Duodenal mucosa (tissue), 2 donors: Measurements from ENCODE around the gene CWC25.
A peak's percentile ranks its signal among the peaks of the same experiment; 100 is the strongest.

Experiments used
- H3K27ac ChIP-seq: one replicate; pipeline ENCODE4 v1.7.0; 2013; ENCODE audit warnings: low read depth, low read length
- H3K27me3 ChIP-seq, 2 donors: one replicate each; pipeline ENCODE4 v1.7.0; 2013; ENCODE audit warnings: low read length in 2 of 2, control low read depth in 1 of 2; ENCODE audit not compliant: insufficient read depth in 2 of 2, control insufficient read depth in 1 of 2
- H3K36me3 ChIP-seq, 2 donors: one replicate each; pipeline ENCODE4 v1.7.0; 2013; ENCODE audit warnings: low read length in 2 of 2, control low read depth in 1 of 2; ENCODE audit not compliant: insufficient read depth in 2 of 2, control insufficient read depth in 1 of 2
- H3K4me1 ChIP-seq, 2 donors: one replicate each; pipeline ENCODE4 v1.7.0; 2013; ENCODE audit warnings: low read length in 2 of 2, control low read depth in 1 of 2; ENCODE audit not compliant: insufficient read depth in 2 of 2, control insufficient read depth in 1 of 2
- H3K4me3 ChIP-seq, 2 donors: one replicate each; pipeline ENCODE4 v1.7.0; 2013; ENCODE audit warnings: low read length in 2 of 2, low read depth in 1 of 2
- H3K9ac ChIP-seq, 2 donors: one replicate each; pipeline ENCODE4 v1.7.0; 2013; ENCODE audit warnings: low read length in 2 of 2, low read depth in 1 of 2
- H3K9me3 ChIP-seq, 2 donors: one replicate each; pipeline ENCODE4 v1.7.0; 2013; ENCODE audit warnings: low read length in 2 of 2, control low read depth in 1 of 2; ENCODE audit not compliant: control insufficient read depth in 1 of 2

CWC25 gene

GRCh38 chr17:38753071-38753506 is 72.0 kb downstream of the CWC25 start:
- Histone ChIP-seq H3K9ac (peak overlapping the region; percentile 85 to 96), H3K36me3 (peaks cover 9 to 25% of the 10 kb centered on the region in 2 donors), H3K27me3 (peaks cover 0 to 4% of the 10 kb centered on the region in 2 donors), H3K4me1 (peaks cover 34 to 50% of the 10 kb centered on the region in 2 donors), H3K9me3 (no peaks in the 10 kb centered on the region), H3K4me3 (peak overlapping the region; percentile 83 to 99), H3K27ac (peak overlapping the region; percentile 35)

- Histone ChIP-seq H3K27me3 (peaks cover 0 to 4% of the 10 kb centered on the region in 2 donors), H3K4me3 (peak within 1 kb of the TSS; percentile 83 to 99), H3K9ac (peak within 1 kb of the TSS; percentile 85 to 96), H3K36me3 (peaks cover 9 to 21% of the 10 kb centered on the region in 2 donors), H3K4me1 (peaks cover 38 to 50% of the 10 kb centered on the region in 2 donors), H3K9me3 (no peaks in the 10 kb centered on the region), H3K27ac (peak within 1 kb of the TSS; percentile 79)
Measured at GRCh38 chr17:38752308-38753070, 72.6 kb downstream of the CWC25 start, which contains the start of gene PSMB3. PSMB3 (plus strand) TSS chr17:38752741; CDS start chr17:38752827, 86 bp downstream.

- Histone ChIP-seq H3K9ac (peak overlapping the region; percentile 65 to 75), H3K4me1 (peaks cover 41 to 53% of the 10 kb centered on the region in 2 donors), H3K27ac (peak overlapping the region; percentile 79), H3K27me3 (peaks cover 0 to 6% of the 10 kb centered on the region in 2 donors), H3K36me3 (peaks cover 9 to 21% of the 10 kb centered on the region in 2 donors), H3K9me3 (no peaks in the 10 kb centered on the region), H3K4me3 (peak overlapping the region; percentile 83 to 99)
Measured at GRCh38 chr17:38751808-38752307, 73.3 kb downstream of the CWC25 start.

DNA sequence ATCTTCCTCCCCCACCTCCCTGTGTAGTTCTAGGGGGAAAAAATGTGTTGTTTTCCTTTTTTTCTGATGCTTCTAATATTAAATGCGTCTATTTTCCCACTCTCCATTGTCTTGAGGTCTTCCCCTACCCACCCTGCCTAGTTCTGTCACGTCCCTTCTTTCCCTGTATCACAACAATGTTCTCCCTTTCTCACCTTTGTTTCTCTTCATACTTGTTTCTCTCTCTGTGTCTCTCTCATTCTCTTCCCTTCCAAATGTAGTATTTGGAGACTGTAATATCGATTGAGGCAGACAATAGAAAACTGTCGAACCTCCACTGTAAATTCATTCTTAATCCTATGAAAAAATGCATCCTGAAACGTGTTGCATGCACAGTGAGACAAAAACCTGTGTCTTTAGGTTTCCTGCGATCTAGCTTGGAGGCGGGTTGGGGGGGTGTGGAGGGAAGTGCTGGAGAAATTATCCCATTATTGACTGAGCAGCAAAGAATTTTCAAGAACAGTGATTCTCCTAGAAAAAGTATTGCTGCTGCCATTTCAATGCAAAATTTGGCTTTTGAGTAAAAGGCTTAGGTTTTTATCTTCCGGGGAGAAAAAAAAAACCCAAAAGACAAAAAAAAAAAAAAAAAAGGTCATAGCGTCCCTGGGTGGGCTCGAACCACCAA is 73.8 kb downstream of the CWC25 start:
- peak overlapping the region; percentile 83 to 99 for H3K4me3 ChIP-seq
- peaks cover 7 to 17% of the 10 kb centered on the region in 2 donors for H3K36me3 ChIP-seq
- peaks cover 3 to 7% of the 10 kb centered on the region in 2 donors for H3K27me3 ChIP-seq
- H3K9ac ChIP-seq = peak overlapping the region in 1 of 2 donors; percentile 39
- peaks cover 46 to 59% of the 10 kb centered on the region in 2 donors for H3K4me1 ChIP-seq
- no peaks in the 10 kb centered on the region for H3K9me3 ChIP-seq
- no peak overlapping the region for H3K27ac ChIP-seq
